ENCODE data around the gene MNS1. TPM values are rescaled to one million over a fixed set of nuclear protein-coding genes. Genes with fewer than 3 reads are reported as not detected.

Gene MNS1
- total RNA-seq, 1 donor, result 2.2 TPM

DNA sequence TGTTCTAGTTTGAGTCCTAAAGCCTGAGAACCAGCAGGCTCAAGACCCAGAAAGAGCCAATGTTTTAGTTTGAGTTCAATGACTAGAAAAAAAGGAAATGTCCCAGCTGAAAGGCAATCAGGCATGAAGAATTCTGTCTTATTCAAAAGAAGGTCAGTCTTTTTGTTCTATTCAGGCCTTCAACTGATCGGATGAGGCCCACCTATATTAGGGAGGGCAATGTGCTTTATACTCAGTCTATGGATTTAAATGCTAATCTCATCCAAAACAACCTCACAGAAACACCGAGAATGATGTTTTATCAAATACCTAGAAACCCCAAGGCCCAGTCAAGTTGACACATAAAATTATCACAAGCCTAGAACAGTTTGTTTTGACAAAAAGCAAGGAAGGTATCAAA, 4.0 kb downstream of the MNS1 start:
- no peaks in the 10 kb centered on the region for H4K20me1 ChIP-seq (ENCODE audit: insufficient read depth, low read length)
- DNase-seq (ENCODE audit: insufficient read length, low spot score, missing footprints), result no peak
- H3K4me1 ChIP-seq (ENCODE audit: insufficient read depth, low read length), result peaks cover 14% of the 10 kb centered on the region
- no peaks in the 10 kb centered on the region for H3K79me2 ChIP-seq (ENCODE audit: insufficient read depth, low read length)
- H3K9me3 ChIP-seq (ENCODE audit: low read depth, low read length), result no peaks in the 10 kb centered on the region
- TF ChIP-seq, protein P1, sequence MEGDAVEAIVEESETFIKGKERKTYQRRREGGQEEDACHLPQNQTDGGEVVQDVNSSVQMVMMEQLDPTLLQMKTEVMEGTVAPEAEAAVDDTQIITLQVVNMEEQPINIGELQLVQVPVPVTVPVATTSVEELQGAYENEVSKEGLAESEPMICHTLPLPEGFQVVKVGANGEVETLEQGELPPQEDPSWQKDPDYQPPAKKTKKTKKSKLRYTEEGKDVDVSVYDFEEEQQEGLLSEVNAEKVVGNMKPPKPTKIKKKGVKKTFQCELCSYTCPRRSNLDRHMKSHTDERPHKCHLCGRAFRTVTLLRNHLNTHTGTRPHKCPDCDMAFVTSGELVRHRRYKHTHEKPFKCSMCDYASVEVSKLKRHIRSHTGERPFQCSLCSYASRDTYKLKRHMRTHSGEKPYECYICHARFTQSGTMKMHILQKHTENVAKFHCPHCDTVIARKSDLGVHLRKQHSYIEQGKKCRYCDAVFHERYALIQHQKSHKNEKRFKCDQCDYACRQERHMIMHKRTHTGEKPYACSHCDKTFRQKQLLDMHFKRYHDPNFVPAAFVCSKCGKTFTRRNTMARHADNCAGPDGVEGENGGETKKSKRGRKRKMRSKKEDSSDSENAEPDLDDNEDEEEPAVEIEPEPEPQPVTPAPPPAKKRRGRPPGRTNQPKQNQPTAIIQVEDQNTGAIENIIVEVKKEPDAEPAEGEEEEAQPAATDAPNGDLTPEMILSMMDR (IDR thresholded peaks at IDR 0.05; ENCODE audit: extremely low read depth, low read depth, low read length), result no peak
- H3K36me3 ChIP-seq (ENCODE audit: insufficient read depth, low read length), result no peaks in the 10 kb centered on the region
- no peak overlapping the region for H3K27ac ChIP-seq (ENCODE audit: low read depth, low read length)
- H3K4me3 ChIP-seq (ENCODE audit: insufficient read depth, low read length), result no peak overlapping the region
- H3K4me2 ChIP-seq (ENCODE audit: insufficient read depth, low read length), result no peak overlapping the region
- no peaks in the 10 kb centered on the region for H3K27me3 ChIP-seq (ENCODE audit: insufficient read depth, low read length)
- H2AFZ ChIP-seq (ENCODE audit: low read length), result no peak overlapping the region

DNA sequence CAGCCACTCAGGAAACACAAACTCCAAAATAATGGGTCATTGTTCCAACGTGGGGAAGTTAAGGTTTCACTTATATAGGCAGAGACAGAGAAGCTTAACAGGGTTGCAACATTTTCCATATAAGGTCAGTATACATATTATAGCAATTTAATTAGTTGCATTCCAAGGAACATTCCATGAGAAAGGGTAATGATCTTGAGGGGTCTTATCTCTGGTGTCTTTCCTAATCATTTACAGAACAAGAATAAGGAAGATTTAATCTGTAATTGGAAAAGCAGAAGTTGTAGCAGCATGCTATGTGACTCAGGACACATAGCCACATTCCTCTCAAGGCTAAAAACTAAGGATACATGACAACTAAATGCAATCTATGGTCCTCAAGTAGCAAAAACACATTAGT, 4.9 kb downstream of the MNS1 start:
- H3K27ac ChIP-seq (ENCODE audit: low read depth, low read length), result no peak overlapping the region
- TF ChIP-seq, protein P1 (IDR thresholded peaks at IDR 0.05; ENCODE audit: extremely low read depth, low read depth, low read length), result no peak
- H3K4me2 ChIP-seq (ENCODE audit: insufficient read depth, low read length), result no peak overlapping the region
- no peaks in the 10 kb centered on the region for H3K79me2 ChIP-seq (ENCODE audit: insufficient read depth, low read length)
- H3K9me3 ChIP-seq (ENCODE audit: low read depth, low read length), result no peaks in the 10 kb centered on the region
- no peak for DNase-seq (ENCODE audit: insufficient read length, low spot score, missing footprints)
- H3K4me1 ChIP-seq (ENCODE audit: insufficient read depth, low read length), result peaks cover 9% of the 10 kb centered on the region
- H4K20me1 ChIP-seq (ENCODE audit: insufficient read depth, low read length), result no peaks in the 10 kb centered on the region
- no peak overlapping the region for H2AFZ ChIP-seq (ENCODE audit: low read length)
- H3K4me3 ChIP-seq (ENCODE audit: insufficient read depth, low read length), result no peak overlapping the region
- no peaks in the 10 kb centered on the region for H3K27me3 ChIP-seq (ENCODE audit: insufficient read depth, low read length)
- no peaks in the 10 kb centered on the region for H3K36me3 ChIP-seq (ENCODE audit: insufficient read depth, low read length)

DNA sequence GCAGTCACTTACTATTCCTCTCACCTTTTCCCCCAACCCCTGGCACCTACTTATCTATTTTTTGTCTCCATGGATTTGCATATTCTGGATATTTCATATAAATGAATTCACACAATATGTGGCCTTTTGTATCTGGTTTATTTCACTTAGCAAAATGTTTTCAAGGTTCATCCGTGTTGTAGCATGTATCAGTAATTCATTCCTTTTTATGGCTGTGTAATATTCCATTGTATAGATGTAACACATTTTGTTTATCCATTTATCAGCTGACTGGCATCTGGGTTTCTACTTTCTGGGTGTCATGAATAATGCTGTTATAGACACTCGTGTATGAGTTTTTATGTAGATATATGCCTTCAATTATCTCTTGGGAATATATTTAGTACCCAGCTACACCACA, 5.8 kb downstream of the MNS1 start:
- DNase-seq (ENCODE audit: insufficient read length, low spot score, missing footprints), result no peak
- H3K4me2 ChIP-seq (ENCODE audit: insufficient read depth, low read length), result no peak overlapping the region
- H3K27ac ChIP-seq (ENCODE audit: low read depth, low read length), result no peak overlapping the region
- H3K79me2 ChIP-seq (ENCODE audit: insufficient read depth, low read length), result no peaks in the 10 kb centered on the region
- H4K20me1 ChIP-seq (ENCODE audit: insufficient read depth, low read length), result no peaks in the 10 kb centered on the region
- no peaks in the 10 kb centered on the region for H3K9me3 ChIP-seq (ENCODE audit: low read depth, low read length)
- peaks cover 4% of the 10 kb centered on the region for H3K4me1 ChIP-seq (ENCODE audit: insufficient read depth, low read length)
- H2AFZ ChIP-seq (ENCODE audit: low read length), result no peak overlapping the region
- no peak overlapping the region for H3K4me3 ChIP-seq (ENCODE audit: insufficient read depth, low read length)
- no peaks in the 10 kb centered on the region for H3K36me3 ChIP-seq (ENCODE audit: insufficient read depth, low read length)
- TF ChIP-seq, protein P1 (IDR thresholded peaks at IDR 0.05; ENCODE audit: extremely low read depth, low read depth, low read length), result no peak
- H3K27me3 ChIP-seq (ENCODE audit: insufficient read depth, low read length), result no peaks in the 10 kb centered on the region

DNA sequence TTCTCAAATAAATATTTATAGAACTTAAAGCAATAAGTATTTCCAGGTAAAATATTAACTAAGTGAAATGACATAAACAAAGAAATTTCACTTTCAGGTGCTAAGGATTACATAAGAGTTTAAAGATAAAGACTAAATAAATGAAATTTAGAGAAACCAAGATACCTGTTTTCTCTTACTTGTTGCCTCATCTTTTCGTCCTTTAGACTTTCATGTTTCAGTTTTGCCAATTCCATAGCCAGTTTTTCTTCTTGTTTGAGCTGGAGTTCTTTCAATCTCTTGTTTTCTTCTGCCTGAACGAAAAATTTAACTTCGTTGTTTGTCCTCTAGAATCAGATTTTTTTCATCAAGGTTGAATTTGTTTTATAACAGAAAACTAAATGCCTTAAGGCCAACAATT, 8.7 kb downstream of the MNS1 start:
- Histone ChIP-seq H3K79me2 (ENCODE audit: insufficient read depth, low read length) (no peaks in the 10 kb centered on the region), H3K4me3 (ENCODE audit: insufficient read depth, low read length) (no peak overlapping the region), H3K36me3 (ENCODE audit: insufficient read depth, low read length) (no peaks in the 10 kb centered on the region), H3K27ac (ENCODE audit: low read depth, low read length) (no peak overlapping the region), H3K4me1 (ENCODE audit: insufficient read depth, low read length) (no peaks in the 10 kb centered on the region), H2AFZ (ENCODE audit: low read length) (no peak overlapping the region), H4K20me1 (ENCODE audit: insufficient read depth, low read length) (no peaks in the 10 kb centered on the region), H3K27me3 (ENCODE audit: insufficient read depth, low read length) (no peaks in the 10 kb centered on the region), H3K9me3 (ENCODE audit: low read depth, low read length) (no peaks in the 10 kb centered on the region), H3K4me2 (ENCODE audit: insufficient read depth, low read length) (no peak overlapping the region)
- no peak for DNase-seq (ENCODE audit: insufficient read length, low spot score, missing footprints)
- TF ChIP-seq, protein P1 (IDR thresholded peaks at IDR 0.05; ENCODE audit: extremely low read depth, low read depth, low read length), result no peak
